A673 (cell line): ENCODE data around the gene ISCA2.

Experiments used
- EZH2 ChIP-seq: fragments of 200-600 bp; sonication (generic); IDR thresholded peaks from 2 replicates; pipeline ENCODE4 v1.6.1; 2017; ENCODE audit warnings: borderline replicate concordance, low read depth, mild to moderate bottlenecking, mixed read lengths, antibody characterized with exemption, low read length; ENCODE audit not compliant: poor library complexity, severe bottlenecking
- TF ChIP-seq, protein P1 (sequence below): fragments of 300-800, 200-600 bp; sonication (generic); conservative IDR thresholded peaks from 2 replicates; pipeline ENCODE4 v1.5.1; 2017; ENCODE audit warnings: low read depth, mild to moderate bottlenecking, antibody characterized with exemption, low read length, moderate library complexity, mixed read lengths

DNA sequence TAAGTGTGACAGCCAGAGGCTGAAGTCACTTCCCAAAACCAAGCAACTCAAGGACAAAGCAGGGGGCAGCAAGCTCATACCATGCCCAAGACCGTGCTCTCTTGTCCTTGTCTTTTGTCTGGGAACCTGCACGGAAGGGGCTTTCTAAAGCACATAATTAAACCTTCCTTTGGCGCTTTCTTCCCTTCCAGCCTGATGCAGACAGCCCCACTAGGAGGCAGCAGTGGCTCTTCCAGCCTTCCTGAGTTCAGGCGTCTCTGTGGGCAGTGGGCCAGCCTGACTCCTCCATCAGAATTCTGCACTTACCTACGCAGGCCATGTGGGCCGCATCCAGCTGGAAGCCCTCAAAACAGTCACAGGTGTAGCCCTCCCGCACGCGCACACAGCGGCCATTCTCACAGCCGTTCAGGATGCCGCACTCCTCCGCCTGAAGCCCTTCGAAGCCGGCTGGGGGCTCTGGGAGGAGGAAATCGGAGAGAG lies 7.6 kb downstream of the ISCA2 start:
- TF ChIP-seq, protein P1, sequence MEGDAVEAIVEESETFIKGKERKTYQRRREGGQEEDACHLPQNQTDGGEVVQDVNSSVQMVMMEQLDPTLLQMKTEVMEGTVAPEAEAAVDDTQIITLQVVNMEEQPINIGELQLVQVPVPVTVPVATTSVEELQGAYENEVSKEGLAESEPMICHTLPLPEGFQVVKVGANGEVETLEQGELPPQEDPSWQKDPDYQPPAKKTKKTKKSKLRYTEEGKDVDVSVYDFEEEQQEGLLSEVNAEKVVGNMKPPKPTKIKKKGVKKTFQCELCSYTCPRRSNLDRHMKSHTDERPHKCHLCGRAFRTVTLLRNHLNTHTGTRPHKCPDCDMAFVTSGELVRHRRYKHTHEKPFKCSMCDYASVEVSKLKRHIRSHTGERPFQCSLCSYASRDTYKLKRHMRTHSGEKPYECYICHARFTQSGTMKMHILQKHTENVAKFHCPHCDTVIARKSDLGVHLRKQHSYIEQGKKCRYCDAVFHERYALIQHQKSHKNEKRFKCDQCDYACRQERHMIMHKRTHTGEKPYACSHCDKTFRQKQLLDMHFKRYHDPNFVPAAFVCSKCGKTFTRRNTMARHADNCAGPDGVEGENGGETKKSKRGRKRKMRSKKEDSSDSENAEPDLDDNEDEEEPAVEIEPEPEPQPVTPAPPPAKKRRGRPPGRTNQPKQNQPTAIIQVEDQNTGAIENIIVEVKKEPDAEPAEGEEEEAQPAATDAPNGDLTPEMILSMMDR = peak; percentile 77
- TF ChIP-seq EZH2 = no peak
